GM21367 (cell line): Measurements from ENCODE around the gene VDAC2.
"Not testable (repeated sequence)": the region's sequence is repeated elsewhere in the genome, so short reads cannot be mapped to it uniquely, and the experiment has no call there.

Source experiments
- ATAC-seq: cut with Tn5 transposase; IDR thresholded peaks from one replicate; pipeline ENCODE4 v1.9.1; 2021; ENCODE audit not compliant: unreplicated experiment

Gene VDAC2, protein sequence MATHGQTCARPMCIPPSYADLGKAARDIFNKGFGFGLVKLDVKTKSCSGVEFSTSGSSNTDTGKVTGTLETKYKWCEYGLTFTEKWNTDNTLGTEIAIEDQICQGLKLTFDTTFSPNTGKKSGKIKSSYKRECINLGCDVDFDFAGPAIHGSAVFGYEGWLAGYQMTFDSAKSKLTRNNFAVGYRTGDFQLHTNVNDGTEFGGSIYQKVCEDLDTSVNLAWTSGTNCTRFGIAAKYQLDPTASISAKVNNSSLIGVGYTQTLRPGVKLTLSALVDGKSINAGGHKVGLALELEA

DNA sequence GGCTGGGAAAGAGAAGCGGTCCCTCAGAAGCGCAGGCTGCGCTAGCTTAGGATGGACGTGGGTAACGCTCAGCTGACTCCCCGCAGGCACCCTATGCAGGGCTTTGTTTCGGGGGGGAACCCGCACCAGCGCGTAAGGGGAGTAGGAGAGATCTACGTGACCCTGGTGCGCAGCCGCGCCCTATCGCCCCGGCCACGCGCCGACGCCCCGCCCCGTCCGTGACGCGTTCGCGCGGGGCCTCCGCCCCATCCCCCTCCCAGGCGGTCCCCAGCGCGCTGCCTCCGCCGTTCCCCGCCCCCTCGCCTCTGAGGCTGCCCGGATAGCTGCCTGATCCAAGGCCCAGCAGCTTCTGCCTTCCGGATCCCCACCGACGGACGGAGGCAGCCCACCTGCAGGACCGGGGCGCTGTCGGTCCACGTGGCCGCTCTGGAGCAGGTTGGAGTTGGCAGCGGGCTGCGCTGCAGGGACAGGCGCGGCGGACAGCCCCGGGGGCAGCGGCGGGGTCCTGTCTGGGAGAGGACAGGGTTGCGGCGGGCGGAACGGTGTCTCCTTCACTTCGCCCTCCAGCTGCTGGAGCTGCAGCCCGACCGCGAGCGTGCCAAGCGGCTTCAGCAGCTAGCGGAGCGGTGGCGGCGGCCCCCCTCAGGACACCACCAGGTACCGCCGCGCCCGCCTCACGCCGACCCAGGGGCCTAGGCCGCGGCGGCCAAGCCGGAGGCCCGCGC, at the start of gene VDAC2:
TSS of gene VDAC2 (plus strand) at position 515 of the 725 bp plus-strand sequence. CDS start 363 bp downstream, outside the sequence.
- peak; percentile 75 for ATAC-seq

DNA sequence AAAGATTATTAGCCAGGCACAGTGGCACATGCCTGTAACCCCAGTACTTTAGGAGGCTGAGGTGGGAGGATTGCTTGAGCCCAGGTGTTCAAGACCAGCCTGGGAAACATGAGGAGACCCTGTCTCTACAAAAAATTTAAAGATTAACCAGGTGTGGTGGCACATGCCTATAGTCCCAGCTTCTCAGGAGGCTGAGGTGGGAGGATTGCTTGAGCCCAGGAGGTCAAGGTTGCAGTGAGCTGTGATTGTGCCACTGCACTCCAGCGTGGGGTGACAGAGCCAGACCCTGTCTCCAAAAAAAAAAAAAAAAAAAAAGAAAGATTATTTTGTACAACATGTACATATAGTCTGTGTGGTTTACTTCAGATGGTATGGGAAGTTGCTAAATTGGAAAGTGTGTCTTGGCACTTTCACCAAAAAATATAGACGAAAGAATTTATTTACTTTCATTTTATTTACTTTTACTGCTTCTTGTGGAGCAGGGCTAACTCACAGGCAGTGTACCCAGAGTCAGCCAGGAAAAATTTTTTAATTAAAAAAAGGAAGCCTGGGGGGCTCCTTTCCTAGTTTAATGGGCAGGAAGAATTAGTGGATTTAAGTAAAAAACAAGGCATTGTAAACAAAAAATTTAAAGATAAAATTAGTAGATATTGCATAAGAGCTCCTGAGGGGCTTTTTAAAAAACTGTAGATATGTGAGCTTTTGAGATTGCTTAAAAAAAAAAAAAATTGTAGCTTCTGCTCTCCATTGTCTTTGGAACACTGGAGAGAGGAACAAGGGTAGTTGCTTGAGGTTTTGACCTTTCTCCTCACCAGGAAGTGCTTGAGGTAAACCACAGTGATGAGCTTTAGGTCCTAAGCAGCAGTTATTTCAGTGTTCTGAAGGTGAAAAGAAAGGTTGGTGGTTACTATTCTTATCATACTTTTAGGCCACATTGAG, 44.6 kb upstream of the VDAC2 start:
- ATAC-seq: peak; percentile 92

DNA sequence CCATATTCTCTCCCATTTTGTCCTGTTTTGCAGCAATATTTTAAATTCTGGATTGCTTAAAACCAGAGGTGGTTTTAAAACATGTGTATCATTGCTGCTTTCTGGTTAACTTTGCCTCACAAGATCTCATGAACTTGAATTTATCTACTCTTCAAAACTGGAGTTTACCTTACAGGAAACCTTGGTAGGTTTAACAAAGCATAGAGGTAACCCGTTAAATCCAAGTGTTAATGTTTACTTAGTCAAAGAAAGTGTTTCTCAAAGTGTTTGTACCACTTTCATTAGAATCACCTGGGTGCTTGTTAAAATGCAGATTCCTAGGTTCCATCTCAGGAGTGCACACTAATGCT, 44.0 kb upstream of the VDAC2 start:
- peak; percentile 7 for ATAC-seq

DNA sequence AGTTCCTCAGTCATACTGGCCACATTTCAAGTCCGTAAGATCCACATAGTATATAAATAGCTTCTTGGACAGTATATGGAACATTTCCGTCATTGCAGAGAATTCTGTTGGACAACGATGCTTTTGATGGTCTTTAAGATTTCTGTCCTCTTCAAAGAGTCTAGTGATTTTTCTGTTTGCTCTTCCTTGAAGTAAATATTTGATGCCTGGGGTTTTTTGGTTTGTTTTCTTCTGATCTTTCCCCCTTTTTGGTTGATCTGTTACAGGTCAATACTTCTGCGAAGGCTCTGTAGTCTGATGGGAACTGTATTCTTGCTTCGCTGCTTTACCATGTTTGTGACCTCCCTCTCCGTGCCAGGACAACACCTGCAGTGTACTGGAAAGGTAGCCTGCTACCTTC, 42.3 kb upstream of the VDAC2 start:
- no peak for ATAC-seq

DNA sequence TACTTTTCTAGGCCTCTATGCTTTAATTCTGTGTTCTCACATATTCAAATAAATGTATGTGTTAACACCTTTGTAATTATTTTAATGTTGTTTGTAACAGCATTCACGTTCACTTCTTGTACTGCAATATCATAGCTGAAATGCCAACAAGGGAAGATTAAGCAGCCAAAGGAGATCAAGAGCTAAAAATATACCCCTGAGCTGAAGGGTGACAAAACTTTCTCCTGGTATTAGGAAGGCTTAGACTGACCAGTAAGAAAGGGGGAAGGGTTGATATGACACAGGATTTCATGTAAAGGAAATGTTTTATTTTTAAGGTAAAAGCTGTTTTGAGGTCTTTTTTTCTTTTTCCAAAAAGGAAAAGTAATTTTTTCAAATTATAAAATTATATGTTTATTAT, 40.4 kb upstream of the VDAC2 start:
- no peak for ATAC-seq

DNA sequence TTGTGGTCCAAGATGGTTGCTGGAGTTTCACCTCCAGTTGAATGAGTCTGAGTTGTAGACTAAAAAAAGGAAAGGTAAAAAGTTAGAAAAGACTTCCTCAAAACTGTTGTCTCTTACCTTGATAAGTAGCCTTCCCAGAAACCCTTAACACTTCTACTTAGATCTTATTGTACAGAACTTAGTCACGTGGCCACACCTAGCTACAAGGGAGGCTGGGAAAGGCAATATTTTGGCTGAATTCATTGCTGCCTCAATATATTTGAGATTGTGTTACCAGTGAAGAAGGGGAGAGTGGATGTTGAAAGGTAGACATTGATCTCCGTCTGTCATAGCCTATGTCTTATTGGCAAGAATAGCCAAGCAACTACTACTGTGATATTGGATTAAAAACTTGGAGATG, 35.5 kb upstream of the VDAC2 start:
- ATAC-seq: no peak

DNA sequence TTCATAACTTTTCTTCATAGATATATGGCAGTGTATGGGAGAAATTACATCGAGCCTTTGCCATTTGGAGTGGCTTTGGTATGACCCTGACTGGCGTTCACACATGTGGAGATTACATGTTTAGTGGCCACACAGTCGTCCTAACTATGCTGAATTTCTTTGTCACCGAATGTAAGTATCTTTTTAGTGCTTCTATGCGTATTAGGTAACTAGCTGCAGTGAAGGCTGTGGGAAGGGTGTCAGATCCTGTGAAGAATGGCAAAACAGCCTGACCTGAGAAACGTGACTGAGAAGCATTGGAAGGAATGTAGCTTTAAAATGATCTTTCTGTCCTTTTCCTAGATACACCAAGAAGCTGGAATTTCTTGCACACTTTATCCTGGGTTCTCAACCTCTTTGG, 34.5 kb upstream of the VDAC2 start:
- ATAC-seq: no peak

DNA sequence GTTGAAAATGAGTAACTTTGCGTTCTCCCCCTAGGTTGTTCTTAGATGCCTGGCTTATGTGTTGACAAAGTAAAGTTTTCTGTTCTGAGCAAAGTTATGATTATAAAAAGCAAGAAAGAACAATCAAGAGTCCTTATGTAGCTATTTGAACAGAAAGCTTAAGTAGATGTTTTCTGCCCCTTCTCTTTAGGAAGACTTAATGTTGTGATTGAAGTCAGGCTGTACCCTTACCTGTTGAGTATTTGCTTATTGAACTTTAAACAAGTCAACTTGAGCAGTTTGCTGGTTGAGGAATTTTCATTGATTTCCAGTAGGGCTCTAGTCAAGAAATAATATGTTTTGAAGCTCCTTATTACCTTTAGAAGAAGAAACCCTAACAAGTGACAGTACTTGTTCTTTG, 33.9 kb upstream of the VDAC2 start:
- no peak for ATAC-seq

DNA sequence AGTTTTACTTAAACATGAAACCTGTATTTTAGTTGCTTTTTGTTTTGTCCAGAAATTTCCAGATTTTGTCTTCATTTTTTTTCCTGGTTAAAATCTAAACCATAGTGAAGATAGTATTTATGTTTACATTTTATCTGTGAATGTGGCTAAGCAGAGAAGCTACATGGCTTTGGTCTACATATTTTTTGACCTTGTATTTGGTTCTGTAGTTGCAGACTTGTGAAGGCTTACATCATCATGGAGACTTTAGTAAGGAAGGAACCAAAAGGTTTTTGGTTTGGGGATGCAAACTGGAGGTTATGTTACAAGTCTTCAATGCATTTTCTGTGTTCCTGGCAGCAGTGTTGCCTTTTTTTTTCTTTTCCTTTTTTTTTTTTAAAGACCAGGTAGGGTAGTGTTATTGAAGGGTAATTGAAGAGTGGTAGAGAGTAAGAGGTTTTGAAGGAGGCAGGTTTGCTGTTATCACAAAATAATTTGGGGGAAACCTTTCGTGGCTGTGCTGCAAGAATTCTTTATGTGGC, 30.9 kb upstream of the VDAC2 start:
- ATAC-seq: no peak

DNA sequence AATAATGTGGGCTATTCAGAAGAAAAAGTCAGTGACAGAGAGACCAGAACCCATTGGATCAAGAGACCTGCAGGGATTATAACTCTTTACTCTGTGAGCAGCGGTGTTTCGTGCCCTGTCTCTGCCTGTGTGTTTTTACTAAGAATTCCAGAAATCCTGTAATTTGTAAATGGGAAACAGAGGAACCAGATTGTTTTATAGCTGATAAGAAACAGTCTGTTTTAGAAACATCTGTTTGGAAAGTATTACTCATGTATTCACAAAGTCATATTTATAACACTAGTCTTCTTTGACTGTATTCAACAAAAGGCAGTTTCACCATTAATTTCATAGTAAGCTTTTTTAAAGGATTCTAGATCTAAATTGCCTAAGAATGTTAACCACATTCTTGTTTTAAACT, 30.0 kb upstream of the VDAC2 start:
- no peak for ATAC-seq

DNA sequence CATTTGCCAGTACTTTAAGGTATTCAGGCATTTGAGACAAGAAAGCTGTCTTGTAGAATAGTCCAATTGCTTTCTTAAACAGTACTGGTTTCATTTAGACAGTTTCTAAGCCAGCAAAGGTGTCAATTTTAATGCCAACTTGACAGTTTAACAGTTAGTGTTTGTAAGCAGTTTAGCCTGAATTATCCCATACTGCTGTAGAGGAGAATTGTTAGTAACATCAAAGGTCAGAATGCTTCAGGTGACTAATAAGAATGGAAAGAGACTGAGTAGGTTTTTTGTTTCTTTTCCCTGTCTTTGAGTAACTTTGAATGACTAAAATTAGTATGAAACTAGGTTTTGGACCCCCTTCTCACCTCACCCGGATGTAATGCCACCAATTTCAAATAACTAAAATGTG, 29.5 kb upstream of the VDAC2 start:
- no peak for ATAC-seq

DNA sequence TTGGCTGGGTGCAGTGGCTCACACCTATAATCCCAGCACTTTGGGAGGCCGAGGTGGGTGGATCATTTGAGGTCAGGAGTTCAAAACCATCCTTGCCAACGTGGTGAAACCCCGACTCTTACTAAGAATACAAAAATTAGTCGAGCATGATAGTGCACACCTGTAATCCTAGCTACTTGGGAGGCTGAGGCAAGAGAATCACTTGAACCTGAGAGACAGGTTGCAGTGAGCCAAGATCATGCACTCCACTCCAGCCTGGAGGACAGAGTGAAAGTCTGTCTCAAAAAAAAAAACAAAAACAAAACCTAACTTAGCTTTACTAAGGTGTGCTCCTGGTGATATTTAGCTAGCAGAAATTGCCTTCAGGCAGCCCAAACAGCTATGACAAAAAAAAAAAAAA, 24.3 kb upstream of the VDAC2 start:
- no peak for ATAC-seq

DNA sequence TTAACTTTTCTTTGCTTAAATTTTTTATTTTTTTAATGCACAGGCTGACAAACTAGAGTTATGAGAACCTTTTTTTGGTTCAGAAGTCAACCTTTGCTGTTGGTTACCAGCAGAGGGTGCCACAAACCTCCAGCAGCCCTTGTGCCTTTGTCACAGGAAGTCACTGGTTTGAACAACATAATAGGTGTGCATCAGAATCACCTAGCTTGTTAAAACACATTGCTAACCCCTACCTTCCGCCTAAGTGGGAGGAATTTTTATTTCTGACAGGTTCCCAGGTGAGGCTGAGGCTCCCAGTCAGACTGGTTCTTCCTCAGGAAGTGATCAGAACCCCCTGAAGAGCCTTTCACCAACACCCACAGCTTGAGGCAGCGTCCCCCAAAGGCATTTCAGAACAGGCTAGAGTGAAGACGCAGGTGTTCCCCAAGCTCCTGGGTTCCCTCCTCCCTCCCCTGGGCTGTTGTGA, 22.6 kb upstream of the VDAC2 start:
- ATAC-seq: no peak

DNA sequence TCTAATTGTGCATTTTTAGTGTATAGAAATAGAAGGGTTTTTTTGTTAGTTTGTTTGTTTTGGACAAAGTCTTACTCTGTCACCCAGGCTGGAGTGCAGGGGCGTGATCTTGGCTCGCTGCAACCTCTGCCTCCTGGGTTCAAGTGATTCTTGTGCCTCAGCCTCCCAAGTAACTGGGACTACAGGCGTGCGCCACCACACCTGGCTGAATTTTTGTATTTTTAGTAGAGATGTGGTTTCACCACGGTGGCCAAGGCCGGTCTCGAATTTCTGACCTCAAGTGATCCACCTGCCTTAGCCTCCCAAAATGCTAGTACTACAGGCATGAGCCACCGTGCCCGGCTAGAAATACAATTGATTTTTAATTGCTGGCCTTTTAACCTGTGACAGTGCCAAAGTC, 22.1 kb upstream of the VDAC2 start:
- not testable (repeated sequence) for ATAC-seq

DNA sequence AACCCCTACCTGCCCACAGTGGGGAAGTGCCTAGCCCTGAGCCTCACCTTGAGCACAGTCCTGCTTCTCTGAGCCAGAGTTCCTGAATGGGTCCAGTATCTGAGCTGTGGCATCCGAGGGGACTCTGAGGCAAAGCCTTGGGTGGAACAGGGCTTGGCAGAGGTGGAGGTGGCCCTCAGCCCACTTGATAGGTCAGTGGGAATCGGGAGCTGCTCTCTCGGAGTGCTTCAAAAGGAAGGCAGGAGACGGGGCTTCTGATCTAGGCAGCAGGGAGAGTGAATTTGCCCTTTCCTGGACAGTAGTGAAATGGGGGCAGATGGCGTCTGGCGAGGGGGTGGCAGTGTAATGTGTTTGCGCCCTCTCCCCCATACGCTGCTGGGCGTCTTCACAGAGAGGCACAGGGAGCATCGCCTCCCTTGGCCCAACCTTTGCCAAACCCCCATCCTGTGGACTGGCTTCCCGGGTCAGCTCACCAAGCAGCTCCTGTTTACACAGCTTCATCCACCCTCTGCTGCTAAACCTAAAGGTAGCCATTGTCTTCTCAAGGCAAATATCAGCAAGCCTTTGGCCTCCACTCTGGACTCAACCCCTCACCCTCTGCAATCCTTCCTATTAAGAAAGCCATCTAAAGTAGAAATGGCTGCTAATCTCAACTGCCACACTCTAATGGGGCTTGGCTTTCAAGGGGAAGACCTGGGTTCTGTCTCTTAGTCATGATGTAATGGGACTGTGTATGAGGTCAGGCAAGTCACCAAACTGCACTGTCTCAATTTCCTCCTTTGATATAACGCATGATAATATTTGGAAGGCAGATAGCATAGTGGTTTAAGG, 21.1 kb upstream of the VDAC2 start:
- ATAC-seq: no peak

DNA sequence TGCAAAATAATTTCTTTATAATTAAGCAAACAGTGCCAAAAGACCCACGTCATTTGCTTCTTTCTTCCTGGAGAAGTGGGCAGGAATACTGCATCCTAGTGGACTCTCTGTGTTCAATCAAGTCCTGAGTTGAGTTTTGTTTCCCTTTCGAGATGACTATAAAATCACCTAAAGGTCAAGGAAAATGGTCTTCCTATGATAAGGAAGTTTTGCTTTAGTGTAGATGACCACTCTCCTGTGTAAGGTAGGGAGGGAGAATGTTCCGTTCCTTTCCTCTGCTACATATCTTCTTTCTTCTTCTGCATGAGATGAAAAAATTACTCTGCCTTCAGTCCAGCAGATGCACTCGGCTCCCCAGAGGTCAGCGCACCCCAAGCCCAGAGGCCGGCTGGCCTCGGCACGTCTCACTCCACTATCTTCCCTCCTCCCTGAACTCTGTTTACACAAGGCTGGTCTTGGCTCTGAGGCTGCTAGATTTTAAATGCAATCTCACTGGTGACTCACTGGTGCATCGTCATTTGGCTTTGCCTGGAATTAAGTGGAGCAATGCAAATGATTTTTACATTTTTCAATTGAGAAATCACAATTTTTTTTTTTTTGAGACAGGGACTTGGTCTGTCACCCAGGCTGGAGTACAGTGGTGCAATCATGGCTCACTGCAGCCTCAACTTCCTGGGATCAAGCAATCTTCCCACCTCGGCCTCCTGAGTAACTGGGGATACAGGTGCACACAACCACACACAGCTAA, 18.6 kb upstream of the VDAC2 start:
- no peak for ATAC-seq

DNA sequence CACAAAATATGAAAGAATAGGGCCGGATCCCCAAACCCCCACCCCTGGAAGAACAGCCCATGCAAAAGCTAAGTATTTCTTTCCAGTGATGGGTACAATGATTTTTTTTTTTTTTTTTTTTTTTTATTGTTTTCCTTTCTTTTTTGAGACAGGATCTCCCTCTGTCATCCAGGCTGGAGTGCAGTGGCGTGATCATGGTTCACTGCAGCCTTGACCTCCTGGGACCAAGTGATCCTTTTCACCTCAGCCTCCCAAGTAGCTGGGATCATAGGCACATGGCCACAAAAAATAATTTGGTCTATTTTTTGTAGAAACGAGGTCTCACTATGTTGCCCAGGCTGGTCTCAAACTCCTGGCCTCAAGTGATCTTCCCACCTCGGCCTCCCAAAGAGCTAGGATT, 16.0 kb upstream of the VDAC2 start:
- ATAC-seq: not testable (repeated sequence)

DNA sequence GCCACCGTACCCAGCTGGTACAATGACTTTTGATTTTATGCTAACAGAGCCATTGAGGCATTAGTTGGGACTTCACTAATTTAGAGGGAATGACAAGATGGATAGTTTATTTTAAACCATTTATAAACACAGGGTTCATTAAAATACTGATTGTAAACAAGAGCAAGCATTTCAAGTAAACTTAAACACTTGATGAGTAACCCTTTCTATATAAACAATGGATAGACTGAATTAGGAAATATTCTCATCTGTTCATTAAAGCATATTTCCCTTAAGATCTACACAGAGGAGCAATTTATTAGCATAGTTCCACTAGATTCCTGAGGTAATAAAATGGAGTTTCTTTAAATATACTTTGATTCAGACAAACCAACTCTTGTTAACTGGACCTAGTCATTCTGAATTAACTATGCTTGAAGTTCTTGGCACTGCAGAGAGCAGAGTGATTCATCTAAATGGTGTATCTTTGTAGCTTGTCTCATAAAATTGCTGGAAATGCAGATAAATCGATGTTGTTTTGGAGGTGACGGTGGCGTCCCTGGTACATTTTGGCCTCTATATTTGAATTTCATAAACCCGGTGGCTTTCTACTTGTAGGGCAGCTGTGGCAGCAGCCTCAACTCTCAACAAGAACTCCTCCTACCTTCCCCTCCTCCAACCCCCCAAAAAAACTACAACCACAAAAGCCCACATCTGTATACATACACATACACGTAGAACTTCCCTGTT, 15.4 kb upstream of the VDAC2 start:
- no peak for ATAC-seq

DNA sequence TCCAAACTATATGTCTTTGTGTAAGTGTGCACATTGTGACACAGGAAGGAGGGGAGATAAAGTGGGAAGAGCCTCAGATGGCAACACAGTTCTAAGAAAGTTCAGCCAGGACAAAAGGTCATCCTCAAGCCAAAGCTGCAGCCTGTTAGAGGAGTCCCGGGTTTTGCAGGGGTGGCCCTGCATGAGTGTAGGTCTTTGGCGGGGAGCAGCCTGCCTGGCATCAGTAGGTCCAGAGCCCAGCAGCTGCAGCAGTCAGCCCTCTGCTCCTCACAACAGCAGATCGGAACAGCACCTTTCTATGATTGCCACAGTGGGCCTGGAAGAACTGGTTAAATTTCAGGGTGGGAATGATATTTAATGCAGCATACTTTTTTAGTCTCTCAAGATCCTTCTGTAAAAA, 13.5 kb upstream of the VDAC2 start:
- ATAC-seq: no peak
